Type B pancreatic cell (in vitro differentiated cells): ENCODE data around the gene SLC6A9. TPM values are rescaled to one million over a fixed set of nuclear protein-coding genes. Genes with fewer than 3 reads are reported as not detected.

Source experiments
- DNase-seq: peaks from one replicate; pipeline ENCODE4 v3.0.0; 2021; ENCODE audit warnings: mixed read lengths; ENCODE audit not compliant: unreplicated experiment; ENCODE audit errors: extremely low spot score
- H3K27ac Mint-ChIP-seq: 2 replicates; pipeline ENCODE4 v1.8.0; 2021; ENCODE audit warnings: mild to moderate bottlenecking, mixed read lengths
- H3K27me3 Mint-ChIP-seq: 2 replicates; pipeline ENCODE4 v1.8.0; 2021; ENCODE audit warnings: mixed read lengths
- H3K36me3 Mint-ChIP-seq: 2 replicates; pipeline ENCODE4 v1.8.0; 2021; ENCODE audit warnings: mixed read lengths
- H3K4me1 Mint-ChIP-seq: one replicate; pipeline ENCODE4 v1.8.0; 2021; ENCODE audit warnings: mixed read lengths; ENCODE audit not compliant: unreplicated experiment
- H3K4me3 Mint-ChIP-seq: 2 replicates; pipeline ENCODE4 v1.8.0; 2021; ENCODE audit warnings: mild to moderate bottlenecking, mixed read lengths
- H3K9me3 Mint-ChIP-seq: 2 replicates; pipeline ENCODE4 v1.8.0; 2021; ENCODE audit warnings: mixed read lengths
- CTCF ChIP-seq: fragments of 200-600 bp; sonication (generic); conservative IDR thresholded peaks from 2 replicates; pipeline ENCODE4 v1.5.0; 2021; ENCODE audit warnings: antibody characterized with exemption, mild to moderate bottlenecking
- total RNA-seq: library from RNA; stranded (reverse); gene quantifications from 2 replicates; pipeline ENCODE4 v1.2.1, GENCODE V29; 2021; ENCODE audit warnings: low replicate concordance

The SLC6A9 gene
- total RNA-seq, 1 donor from 2014 or later = 21.0 TPM

- no peak overlapping the region for H3K27ac Mint-ChIP-seq
- DNase-seq = no peak
- no peak overlapping the region for H3K4me3 Mint-ChIP-seq
- no peaks in the 10 kb centered on the region for H3K36me3 Mint-ChIP-seq
- H3K27me3 Mint-ChIP-seq = peaks cover 18% of the 10 kb centered on the region
- no peaks in the 10 kb centered on the region for H3K9me3 Mint-ChIP-seq
- TF ChIP-seq CTCF = no peak
- peaks cover 7% of the 10 kb centered on the region for H3K4me1 Mint-ChIP-seq
Observed at GRCh38 chr1:44047131-44047530, 15.9 kb upstream of the SLC6A9 start.

- H3K27me3 Mint-ChIP-seq = peaks cover 15% of the 10 kb centered on the region
- H3K4me3 Mint-ChIP-seq = no peak overlapping the region
- no peaks in the 10 kb centered on the region for H3K36me3 Mint-ChIP-seq
- no peak for TF ChIP-seq CTCF
- H3K27ac Mint-ChIP-seq = no peak overlapping the region
- no peak for DNase-seq
- H3K9me3 Mint-ChIP-seq = no peaks in the 10 kb centered on the region
- peaks cover 7% of the 10 kb centered on the region for H3K4me1 Mint-ChIP-seq
Observed at GRCh38 chr1:44045064-44045463, 13.8 kb upstream of the SLC6A9 start.

GRCh38 chr1:44044071-44044801, 13.0 kb upstream of the SLC6A9 start:
- Mint-ChIP-seq H3K4me3 (no peak overlapping the region), H3K27ac (no peak overlapping the region), H3K27me3 (peaks cover 15% of the 10 kb centered on the region), H3K4me1 (peaks cover 7% of the 10 kb centered on the region), H3K36me3 (no peaks in the 10 kb centered on the region), H3K9me3 (no peaks in the 10 kb centered on the region)
- no peak for TF ChIP-seq CTCF
- DNase-seq = no peak

GRCh38 chr1:44043176-44044070, 12.2 kb upstream of the SLC6A9 start:
- Mint-ChIP-seq H3K4me3 (no peak overlapping the region), H3K27ac (no peak overlapping the region), H3K9me3 (no peaks in the 10 kb centered on the region), H3K36me3 (no peaks in the 10 kb centered on the region), H3K4me1 (peaks cover 7% of the 10 kb centered on the region), H3K27me3 (peaks cover 12% of the 10 kb centered on the region)
- DNase-seq = no peak
- TF ChIP-seq CTCF = no peak

- TF ChIP-seq CTCF = no peak
- H3K36me3 Mint-ChIP-seq = no peaks in the 10 kb centered on the region
- H3K4me1 Mint-ChIP-seq = peaks cover 15% of the 10 kb centered on the region
- H3K27me3 Mint-ChIP-seq = peaks cover 3% of the 10 kb centered on the region
- no peak for DNase-seq
- no peaks in the 10 kb centered on the region for H3K9me3 Mint-ChIP-seq
- no peak overlapping the region for H3K4me3 Mint-ChIP-seq
- H3K27ac Mint-ChIP-seq = no peak overlapping the region
Observed at GRCh38 chr1:44040846-44041245, 9.6 kb upstream of the SLC6A9 start.
